Inflammatory macrophage treated with lipopolysaccharide for 4 hours (primary cell): ENCODE results near the gene DBP.
"Not testable (repeated sequence)": the region's sequence is repeated elsewhere in the genome, so short reads cannot be mapped to it uniquely, and the experiment has no call there.

Experiments
- DNase-seq: peaks from one replicate; pipeline ENCODE4 v3.0.0-alpha.2; 2020

Gene DBP, protein sequence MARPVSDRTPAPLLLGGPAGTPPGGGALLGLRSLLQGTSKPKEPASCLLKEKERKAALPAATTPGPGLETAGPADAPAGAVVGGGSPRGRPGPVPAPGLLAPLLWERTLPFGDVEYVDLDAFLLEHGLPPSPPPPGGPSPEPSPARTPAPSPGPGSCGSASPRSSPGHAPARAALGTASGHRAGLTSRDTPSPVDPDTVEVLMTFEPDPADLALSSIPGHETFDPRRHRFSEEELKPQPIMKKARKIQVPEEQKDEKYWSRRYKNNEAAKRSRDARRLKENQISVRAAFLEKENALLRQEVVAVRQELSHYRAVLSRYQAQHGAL

GRCh38 chr19:48636859-48637448 is at the start of gene DBP:
Gene DBP (minus strand): TSS chr19:48637379. CDS start chr19:48636994, 385 bp downstream.
- DNase-seq = peak; percentile 53

GRCh38 chr19:48686637-48687036 is 49.5 kb upstream of the DBP start:
- DNase-seq = not testable (repeated sequence)

DNA sequence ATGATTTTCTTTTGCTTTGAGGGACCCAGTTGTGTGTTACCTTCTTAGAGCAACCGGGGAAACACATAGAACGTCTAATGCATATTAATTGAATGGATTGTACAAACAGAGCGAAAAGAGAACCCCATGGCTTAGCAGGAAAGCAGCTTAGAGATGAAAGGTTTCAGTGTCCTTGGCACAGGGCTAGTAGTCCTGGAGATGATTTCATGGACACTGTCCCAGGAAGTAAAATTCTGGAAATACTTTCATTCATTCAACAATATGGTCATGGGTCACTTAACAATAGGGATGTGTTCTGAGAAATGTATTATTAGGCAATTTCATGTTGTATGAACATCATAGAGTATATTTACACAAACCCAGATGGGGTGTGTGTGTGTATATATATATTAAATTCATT is 48.9 kb upstream of the DBP start:
- DNase-seq = no peak

GRCh38 chr19:48685583-48685982 is 48.4 kb upstream of the DBP start:
- no peak for DNase-seq

- DNase-seq = peak; percentile 10
Measured at GRCh38 chr19:48683349-48683748, 46.2 kb upstream of the DBP start.

DNA sequence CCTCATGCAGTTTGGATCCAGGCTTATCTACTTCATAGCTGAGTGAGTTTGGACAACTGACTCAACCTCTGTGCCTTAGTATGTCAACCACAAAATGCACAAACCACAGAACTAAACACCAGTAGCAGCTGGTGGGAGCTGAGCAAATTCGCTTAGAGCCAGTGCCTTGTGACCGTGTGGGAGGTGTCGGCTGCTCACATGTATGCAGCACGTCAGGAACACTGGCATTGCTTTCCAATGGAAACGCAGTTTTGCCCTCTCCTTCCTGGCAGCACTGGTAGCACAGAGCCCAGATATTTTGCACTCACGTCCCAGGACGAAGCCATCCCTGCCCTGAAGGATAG is 43.9 kb upstream of the DBP start:
- DNase-seq = peak; percentile 73

DNA sequence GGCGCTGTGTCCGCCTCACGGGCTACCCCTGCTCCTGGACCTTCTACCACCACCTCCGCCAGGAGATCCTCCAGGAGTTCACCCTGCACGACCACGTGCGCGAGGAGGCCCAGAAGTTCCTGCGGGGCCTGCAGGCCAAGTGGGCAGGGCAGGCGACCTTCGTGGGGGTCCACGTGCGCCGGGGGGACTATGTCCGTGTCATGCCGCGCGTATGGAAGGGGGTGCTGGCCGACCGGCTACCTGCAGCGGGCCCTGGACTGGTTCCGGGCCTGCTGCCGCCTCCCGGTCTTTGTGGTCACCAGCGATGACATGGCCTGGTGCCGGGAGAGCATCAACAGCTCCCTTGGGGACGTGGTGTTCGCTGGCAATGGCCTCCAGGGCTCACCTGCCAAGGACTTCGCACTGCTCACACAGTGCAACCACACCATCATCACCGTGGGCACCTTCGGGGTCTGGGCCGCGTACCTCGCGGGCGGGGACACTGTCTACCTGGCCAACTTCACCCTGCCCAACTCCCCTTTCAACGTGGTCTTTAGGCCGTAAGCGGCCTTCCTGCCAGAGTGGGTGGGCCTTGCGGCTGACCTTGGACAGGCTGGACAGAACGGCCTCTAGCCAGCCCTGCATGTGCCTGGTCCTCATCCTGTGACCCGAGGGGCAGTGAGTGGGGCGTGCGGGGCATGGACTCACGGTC is 43.4 kb upstream of the DBP start:
- no peak for DNase-seq

DNA sequence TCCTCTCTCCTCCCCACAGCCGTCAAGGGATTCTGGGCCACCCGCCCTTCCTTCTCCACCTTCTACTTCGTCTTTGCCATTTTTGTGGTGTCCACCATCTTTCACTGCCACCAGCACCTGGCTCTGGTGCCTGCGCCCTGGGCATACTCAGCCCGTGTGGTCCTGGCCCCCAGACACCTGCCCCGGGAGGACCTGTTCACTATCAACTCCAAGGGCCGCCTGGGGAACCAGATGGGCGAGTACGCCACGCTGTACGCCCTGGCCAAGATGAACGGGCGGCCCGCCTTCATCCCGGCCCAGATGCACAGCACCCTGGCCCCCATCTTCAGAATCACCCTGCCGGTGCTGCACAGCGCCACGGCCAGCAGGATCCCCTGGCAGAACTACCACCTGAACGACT is 42.8 kb upstream of the DBP start:
- not testable (repeated sequence) for DNase-seq

GRCh38 chr19:48678201-48678600 is 41.0 kb upstream of the DBP start:
- no peak for DNase-seq

DNA sequence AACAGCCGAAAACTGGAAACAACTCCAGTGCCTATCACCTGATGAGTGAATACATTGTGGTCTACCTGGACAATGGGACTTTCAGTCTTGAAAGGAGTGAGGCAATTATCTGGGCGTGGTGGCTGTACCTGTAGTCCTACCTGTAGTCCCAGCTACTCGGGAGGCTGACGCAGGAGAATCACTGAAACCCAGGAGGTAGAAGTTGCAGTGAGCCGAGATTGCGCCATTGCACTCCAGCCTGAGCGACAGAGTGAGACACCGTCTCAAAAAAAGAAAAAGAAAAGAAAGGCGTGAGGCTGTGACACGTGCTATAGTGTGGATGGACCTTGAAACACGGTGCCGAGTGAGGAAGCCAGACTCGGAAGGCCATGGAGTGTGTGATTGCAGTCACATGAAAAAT is 39.7 kb upstream of the DBP start:
- no peak for DNase-seq

DNA sequence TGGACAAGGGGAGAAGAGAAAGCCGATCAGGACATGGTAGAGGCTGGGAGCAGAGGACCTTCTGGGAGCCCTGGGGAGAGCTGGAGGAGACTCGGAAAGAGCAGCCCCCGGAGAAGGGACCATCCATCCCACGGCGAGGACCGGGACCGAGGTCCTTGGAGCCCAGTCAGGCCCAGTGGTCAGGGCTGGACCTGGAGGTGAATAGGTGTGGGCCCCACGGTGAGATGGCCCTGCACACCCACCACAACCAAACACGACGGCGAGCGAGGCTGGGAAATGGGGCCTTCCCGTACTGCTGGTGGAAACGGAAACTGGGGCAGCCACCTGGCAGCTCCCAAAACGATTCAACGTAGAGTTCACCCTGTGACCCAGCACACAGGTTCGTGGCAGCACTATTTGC is 39.3 kb upstream of the DBP start:
- no peak for DNase-seq

- peak; percentile 87 for DNase-seq
Measured at GRCh38 chr19:48674921-48675824, 38.0 kb upstream of the DBP start.

DNA sequence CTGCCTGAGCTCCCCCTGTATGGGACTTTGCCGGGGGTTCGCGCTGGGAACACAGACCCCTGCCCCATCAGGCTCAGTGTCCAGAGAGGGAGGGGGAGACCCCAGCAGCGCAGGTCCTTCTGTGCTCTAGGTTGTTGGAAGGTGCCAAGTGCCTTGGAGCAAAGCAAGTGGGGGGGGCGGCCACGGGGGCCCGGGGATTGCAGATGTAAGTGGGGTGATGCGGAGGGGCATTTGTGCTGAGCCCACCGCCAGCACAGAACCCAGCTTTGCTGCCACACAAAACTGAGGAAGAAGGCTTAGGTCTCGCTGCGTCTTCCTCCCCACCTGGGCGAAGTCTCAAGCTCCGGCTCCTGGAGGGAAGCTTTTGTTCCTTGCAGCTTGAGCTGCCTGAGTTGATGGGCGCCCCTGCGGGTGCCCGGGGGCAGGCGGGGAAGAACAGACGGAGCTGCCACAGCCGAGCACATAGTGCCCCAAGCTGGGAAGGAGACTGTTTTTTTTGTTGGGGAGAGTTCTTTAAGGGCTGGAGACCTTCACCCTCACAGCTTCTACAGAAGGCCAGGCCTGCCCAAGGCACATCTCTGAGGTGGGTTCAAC is 37.1 kb upstream of the DBP start:
- no peak for DNase-seq

DNA sequence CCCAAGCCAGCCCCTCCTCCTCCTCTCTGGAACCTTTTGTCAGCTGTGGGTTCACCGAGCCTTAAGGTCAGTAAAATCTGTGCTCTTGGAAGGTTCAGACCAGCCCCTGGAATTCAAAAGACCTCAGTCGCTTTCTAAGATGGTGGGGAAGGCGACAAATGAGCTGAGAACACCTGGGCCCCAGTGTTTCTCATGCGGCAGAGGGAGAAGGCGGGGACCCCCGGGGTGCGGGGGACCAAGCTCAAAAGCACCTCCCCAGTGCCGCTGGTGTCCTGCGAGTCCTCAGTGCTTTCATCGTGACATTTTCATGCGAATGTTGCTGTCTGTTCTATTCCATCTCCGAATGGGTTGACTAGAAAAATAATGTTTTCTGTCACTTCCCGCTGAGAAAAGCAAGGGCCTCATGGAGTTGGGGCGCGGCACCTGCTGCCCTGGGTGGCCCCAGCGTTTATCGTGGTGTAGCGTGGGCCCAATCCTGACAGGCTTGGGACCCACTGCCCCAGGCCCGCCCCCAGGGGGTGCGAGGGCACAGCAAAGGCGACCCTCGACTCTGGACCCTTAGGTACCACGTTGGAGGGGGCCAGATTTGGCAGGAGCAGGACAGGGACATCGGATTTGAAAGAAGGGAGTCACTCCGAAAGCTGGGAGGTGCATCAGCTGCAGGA is 36.4 kb upstream of the DBP start:
- DNase-seq = no peak

GRCh38 chr19:48672994-48673393 is 35.8 kb upstream of the DBP start, which contains the start of gene NTN5:
Gene NTN5 (minus strand): TSS chr19:48673017. CDS start chr19:48670986, 2,031 bp downstream.
- DNase-seq = no peak

DNA sequence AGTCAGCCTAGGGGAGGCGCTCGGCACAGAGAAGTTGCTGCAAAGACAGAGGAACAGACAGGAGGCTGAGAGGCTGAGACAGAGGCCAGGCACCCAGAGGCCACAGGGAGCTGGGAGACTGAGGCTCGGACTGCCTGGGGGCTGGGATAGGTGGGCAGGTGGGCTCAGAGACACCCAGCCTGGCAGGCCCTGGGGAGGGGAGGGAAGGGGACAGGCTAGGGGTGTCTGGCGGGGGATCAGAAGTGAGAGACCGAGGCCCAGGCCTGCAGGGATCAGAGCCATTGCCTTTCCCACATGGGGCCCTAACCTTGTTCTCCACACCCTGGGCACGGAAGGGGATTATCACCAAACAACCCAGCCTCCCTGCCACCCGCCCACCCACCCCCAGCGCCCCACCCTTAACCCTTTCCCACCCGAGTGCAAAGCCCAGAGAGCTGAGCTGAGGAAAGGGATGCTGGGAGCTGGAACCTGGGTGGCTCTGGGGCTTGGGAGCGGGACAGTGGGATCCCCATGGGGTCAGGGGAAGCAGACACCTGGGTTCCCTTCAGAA is 34.3 kb upstream of the DBP start:
- DNase-seq = no peak

GRCh38 chr19:48670699-48671445 is 33.7 kb upstream of the DBP start:
- DNase-seq = no peak

DNA sequence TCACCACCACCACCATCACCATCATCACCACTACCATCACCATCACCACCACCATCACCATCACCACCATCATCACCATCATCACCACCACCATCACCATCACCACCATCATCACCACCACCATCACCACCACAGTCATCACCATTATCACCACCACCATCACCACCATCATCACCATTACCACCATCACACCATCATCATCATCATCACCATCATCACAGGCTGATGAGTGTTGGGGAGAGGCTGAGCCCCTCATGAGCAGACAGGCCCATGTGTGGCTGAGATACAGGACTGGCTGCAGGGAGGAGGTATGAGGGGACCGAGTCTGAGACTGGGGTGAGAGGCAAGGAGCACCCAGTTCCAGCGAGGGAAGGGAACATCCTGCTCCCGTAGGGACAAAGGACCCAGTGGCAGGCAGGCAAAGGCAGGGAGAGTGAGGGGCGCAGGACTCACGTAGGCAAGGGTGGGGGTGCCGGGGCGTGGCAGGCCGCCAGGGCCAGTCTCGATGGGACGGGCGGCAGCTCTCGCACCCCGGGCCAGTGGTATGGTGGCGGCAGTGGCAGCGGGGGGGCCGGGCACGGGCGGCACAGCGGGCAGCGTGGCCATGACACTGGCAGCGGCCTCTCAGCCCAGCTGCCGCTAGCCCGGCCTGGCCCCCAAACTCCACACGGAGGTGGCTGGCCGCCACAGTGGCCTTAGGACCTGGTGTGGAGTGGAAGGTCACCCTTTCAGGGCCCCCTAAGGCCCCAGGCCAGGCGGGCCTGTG is 32.9 kb upstream of the DBP start:
- DNase-seq = no peak

GRCh38 chr19:48668761-48669160 is 31.6 kb upstream of the DBP start:
- no peak for DNase-seq

- DNase-seq = no peak
Measured at GRCh38 chr19:48668332-48668731, 31.2 kb upstream of the DBP start.
